Mononuclear cell (primary cell): ENCODE results near the gene EFNA3. TPM values are rescaled to one million over a fixed set of nuclear protein-coding genes. Genes with fewer than 3 reads are reported as not detected.

Source experiments
- H3K27me3 ChIP-seq: 2 replicates; pipeline ENCODE4 v1.6.0; 2011; ENCODE audit warnings: low read length, control low read depth; ENCODE audit not compliant: insufficient read depth
- H3K4me1 ChIP-seq: 2 replicates; pipeline ENCODE4 v1.5.1; 2011; ENCODE audit warnings: mild to moderate bottlenecking, low read length, control low read depth; ENCODE audit not compliant: insufficient read depth
- H3K4me3 ChIP-seq: 2 replicates; pipeline ENCODE4 v1.5.1; 2011; ENCODE audit warnings: mild to moderate bottlenecking, low read length, moderate library complexity
- H3K9me3 ChIP-seq: 2 replicates; pipeline ENCODE4 v1.5.1; 2011; ENCODE audit warnings: low read depth, mild to moderate bottlenecking, control low read depth, low read length
- total RNA-seq: library from RNA; depleted of rRNA; stranded (reverse); fragments of >200 nt; gene quantifications from one replicate; pipeline ENCODE4 v1.2.3, GENCODE V29; 2012

The EFNA3 gene
- total RNA-seq, 1 donor: 0.21 TPM

DNA sequence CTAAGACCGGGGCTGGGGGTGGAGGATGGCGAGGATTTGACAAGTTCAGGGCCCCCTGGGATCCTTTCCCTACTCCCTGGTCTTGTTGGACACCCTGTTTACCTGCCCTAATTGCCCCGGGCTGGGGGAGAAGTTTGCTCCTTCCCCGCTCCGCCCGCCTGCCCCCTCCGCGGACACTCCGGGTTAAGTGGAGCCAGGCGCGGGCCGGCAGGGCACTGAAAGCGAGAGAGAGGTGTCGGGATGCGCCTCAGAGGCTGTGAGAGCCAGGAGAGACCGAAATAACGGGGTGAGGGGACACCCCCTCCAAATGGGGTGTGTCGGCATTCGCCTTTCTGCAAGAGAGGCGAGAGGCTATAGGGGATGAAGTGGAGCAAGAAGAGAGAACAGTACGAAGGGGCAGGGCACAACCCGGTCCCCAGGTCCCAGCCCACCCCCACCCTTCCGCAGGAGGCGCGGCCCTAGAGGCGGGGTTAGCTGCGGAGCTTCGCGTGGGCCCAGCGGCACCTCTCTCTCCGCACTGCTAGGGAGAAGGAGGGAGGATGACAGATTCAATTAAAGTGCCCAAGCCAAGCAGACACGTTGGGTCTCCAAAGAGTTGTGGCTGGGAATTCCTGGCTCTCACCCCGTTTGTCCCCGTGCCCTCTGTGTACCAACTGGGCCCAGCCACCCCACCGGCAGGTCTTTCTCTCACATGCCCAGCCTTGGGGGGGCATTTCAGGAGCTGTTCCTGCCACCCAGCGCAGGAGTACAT is 3.8 kb downstream of the EFNA3 start:
- Histone ChIP-seq H3K9me3 (no peaks in the 10 kb centered on the region), H3K4me3 (no peak overlapping the region), H3K4me1 (peaks cover 76% of the 10 kb centered on the region), H3K27me3 (peaks cover 58% of the 10 kb centered on the region)

DNA sequence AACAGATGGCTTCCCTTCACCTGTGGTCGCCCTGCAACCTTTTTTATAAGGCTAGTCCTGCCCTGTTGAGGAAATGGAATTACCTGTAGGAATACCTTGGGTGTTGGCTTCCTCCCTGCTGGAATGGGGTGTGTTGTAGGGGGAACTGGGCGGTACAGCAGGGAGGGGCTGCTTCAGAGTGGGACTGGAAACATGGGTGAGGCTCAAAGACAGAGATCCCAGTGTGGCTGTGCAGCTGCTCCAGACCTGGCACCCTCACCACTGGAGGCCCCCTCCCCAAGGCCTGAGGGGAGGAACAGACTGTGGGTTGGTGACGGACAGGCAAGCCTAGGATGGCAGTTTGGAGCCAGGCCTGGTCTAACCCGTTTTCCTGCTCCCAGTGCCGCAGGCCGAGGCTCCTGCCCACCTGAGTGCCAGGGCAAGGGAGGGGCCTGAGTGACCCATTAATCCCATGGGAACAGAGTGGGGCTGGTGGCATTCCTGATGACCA is 4.5 kb downstream of the EFNA3 start:
- Histone ChIP-seq H3K27me3 (peaks cover 54% of the 10 kb centered on the region), H3K4me1 (peaks cover 76% of the 10 kb centered on the region), H3K4me3 (no peak overlapping the region)

DNA sequence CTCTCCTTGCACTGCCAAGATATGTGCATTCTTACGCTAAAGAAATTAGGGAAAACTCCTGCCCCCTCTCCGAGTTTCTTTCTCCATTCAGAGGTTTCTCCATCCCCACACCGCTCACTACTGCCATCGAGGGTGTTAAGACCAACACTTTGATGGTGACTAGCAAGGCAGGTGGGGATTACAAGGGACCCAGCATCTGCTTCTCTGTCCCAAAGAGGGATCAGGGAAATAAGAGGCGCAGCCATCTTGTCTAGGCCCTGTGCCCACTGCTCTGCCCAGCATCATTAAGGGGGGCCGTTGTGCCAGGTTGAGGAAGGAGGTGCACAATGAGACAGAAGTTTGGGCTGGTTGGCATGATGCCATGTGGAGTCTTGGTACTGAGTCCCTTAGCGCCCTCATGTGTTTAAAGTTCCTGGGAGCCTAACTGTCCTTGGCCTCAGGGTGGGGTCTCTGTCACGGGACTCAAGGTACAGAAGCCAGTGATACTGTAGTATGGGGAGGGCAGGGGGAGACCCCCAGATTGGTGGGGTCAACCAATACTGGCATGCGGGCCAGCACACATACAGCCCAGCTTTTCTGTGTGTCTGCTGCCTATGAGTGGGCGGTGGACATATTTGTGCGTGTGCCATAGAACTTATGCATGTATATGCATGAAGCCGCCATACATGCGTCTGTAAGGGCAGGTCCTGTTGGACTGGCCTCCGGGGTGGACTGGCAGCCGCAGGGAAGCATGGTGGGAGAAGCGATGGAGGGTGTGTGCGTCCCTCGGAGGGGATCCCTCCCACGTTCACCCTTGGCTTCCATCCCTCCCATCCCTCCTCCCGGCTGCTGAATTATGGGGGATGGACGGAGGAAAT is 5.5 kb downstream of the EFNA3 start:
- Histone ChIP-seq H3K4me3 (no peak overlapping the region), H3K27me3 (peaks cover 48% of the 10 kb centered on the region), H3K9me3 (no peaks in the 10 kb centered on the region), H3K4me1 (peaks cover 68% of the 10 kb centered on the region)

More for the DNA sequence above, 4.5 kb downstream of the EFNA3 start:
- no peaks in the 10 kb centered on the region for H3K9me3 ChIP-seq

DNA sequence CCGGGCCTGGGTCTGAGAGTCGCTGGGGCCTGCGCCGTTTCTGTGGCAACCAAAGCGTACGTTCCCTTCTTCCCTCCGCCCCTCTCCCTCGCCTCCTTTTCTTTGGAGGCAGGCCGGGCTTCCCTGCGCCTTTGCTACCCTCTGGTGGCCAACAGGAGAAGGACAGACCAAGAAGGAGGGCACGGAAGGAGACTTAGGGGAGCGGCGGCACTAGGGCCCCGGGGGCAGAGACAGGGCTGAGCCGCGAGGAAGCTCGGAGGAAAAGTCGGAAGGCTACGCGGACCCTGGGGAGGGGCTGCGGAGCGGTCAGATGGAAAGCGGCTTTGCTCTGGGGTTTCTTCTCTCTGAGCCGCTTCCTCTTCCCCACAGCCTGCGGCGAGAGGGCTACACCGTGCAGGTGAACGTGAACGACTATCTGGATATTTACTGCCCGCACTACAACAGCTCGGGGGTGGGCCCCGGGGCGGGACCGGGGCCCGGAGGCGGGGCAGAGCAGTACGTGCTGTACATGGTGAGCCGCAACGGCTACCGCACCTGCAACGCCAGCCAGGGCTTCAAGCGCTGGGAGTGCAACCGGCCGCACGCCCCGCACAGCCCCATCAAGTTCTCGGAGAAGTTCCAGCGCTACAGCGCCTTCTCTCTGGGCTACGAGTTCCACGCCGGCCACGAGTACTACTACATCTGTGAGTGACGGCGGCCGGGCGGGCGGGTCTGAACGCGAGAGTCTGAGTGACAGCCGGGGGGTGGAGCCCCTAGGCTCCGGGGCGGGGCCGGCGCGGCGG is 6.3 kb downstream of the EFNA3 start:
- Histone ChIP-seq H3K4me1 (peaks cover 60% of the 10 kb centered on the region), H3K27me3 (peaks cover 40% of the 10 kb centered on the region), H3K4me3 (peak overlapping the region; percentile 73), H3K9me3 (no peaks in the 10 kb centered on the region)

DNA sequence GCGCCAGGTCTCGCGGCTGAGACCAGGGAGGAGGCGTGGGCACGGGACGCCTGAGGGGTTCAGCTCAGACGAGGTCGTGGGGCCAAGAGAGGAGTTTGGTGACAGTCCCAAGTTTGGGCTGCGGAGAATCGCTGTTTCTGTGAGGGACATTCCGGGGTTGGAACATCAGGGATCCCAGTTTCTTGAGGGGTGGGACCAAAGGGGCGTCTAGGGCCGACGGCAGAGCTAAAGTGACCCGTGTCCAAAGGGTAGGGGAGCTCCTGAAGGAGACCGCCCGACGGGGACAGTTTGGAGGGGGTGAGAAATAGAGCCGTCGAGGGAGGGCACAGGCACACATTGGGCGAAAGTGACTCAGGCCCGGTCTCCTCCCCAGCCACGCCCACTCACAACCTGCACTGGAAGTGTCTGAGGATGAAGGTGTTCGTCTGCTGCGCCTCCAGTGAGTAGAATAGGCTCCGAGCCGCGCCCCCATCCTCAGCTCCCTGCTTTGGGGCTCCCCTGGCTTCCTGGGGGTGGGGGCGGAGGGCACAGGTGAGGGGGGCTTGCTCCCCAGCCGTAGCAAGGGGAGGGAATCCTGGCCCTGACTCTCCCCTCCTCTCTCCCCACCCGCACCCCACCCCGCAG is 7.0 kb downstream of the EFNA3 start:
- H3K4me3 ChIP-seq: peak overlapping the region; percentile 73
- no peaks in the 10 kb centered on the region for H3K9me3 ChIP-seq
- H3K27me3 ChIP-seq: peaks cover 34% of the 10 kb centered on the region
- peaks cover 53% of the 10 kb centered on the region for H3K4me1 ChIP-seq

DNA sequence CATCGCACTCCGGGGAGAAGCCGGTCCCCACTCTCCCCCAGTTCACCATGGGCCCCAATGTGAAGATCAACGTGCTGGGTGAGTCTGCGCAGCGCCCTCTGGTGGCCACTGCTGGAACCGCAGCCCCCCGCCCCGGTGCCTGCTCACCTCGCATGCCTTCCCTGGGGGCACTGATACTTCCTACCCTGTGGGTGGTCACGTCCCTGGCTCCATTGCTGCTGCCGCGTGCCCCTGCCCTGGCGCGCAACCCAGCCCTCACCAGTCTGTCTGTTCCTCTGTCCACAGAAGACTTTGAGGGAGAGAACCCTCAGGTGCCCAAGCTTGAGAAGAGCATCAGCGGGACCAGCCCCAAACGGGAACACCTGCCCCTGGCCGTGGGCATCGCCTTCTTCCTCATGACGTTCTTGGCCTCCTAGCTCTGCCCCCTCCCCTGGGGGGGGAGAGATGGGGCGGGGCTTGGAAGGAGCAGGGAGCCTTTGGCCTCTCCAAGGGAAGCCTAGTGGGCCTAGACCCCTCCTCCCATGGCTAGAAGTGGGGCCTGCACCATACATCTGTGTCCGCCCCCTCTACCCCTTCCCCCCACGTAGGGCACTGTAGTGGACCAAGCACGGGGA is 7.6 kb downstream of the EFNA3 start:
- H3K4me1 ChIP-seq: peaks cover 47% of the 10 kb centered on the region
- no peak overlapping the region for H3K4me3 ChIP-seq

DNA sequence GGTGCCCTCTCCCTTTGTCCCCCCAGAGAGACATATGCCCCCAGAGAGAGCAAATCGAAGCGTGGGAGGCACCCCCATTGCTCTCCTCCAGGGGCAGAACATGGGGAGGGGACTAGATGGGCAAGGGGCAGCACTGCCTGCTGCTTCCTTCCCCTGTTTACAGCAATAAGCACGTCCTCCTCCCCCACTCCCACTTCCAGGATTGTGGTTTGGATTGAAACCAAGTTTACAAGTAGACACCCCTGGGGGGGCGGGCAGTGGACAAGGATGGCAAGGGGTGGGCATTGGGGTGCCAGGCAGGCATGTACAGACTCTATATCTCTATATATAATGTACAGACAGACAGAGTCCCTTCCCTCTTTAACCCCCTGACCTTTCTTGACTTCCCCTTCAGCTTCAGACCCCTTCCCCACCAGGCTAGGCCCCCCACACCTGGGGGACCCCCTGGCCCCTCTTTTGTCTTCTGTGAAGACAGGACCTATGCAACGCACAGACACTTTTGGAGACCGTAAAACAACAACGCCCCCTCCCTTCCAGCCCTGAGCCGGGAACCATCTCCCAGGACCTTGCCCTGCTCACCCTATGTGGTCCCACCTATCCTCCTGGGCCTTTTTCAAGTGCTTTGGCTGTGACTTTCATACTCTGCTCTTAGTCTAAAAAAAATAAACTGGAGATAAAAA is 8.4 kb downstream of the EFNA3 start:
- H3K27me3 ChIP-seq: peaks cover 22% of the 10 kb centered on the region
- no peak overlapping the region for H3K4me3 ChIP-seq
- peaks cover 39% of the 10 kb centered on the region for H3K4me1 ChIP-seq
- no peaks in the 10 kb centered on the region for H3K9me3 ChIP-seq

More for the DNA sequence above, 7.6 kb downstream of the EFNA3 start:
- Histone ChIP-seq H3K9me3 (no peaks in the 10 kb centered on the region), H3K27me3 (peaks cover 28% of the 10 kb centered on the region)

DNA sequence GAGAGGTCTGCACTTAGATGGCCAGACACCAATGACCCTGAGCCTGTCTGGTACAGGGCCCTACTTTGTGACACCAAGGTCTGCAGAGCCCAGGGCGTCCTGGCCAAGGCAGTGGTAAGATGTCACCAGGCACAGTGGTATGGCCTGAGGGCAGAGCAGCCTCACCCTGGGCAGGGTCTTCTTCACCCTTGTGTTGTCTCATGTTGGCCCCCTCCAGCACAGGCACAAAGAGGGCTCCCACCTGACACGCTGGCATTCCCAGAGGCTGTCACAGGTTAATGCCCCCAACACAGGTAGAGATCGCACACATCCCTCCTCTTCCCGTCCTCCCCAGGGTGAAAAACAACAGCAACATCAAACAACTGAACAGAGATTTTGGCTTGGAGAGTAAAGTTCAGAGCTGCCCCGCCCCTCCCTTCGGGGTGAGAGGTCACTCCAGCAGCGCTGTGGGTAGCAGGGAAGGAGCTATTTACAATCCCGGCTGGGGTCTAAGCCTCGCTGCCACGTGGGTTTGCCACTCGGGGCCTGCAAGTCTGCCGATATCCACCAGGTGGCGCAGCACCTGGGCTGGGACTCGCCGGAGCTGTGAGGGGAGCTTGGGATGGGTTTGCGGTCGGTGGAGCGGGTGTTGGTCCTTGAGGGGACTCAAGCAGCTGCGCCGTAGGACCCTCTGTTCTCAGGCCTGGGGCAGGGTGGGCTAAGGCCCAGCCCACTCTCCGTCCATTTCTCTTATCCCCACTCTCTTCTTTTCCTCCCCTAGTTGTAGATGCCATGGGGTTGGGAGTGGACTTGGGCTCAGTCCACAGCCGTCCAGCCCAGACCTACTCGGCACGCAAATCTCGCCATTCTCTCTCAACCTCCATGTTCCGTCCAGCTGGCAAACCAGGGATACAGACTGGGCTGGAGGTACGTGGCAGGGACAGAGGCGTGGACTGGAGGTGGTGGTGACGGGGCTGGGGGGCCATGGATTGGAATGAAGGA is 12.7 kb downstream of the EFNA3 start:
- Histone ChIP-seq H3K9me3 (no peaks in the 10 kb centered on the region), H3K27me3 (peaks cover 4% of the 10 kb centered on the region), H3K4me1 (peaks cover 5% of the 10 kb centered on the region), H3K4me3 (no peak overlapping the region)

DNA sequence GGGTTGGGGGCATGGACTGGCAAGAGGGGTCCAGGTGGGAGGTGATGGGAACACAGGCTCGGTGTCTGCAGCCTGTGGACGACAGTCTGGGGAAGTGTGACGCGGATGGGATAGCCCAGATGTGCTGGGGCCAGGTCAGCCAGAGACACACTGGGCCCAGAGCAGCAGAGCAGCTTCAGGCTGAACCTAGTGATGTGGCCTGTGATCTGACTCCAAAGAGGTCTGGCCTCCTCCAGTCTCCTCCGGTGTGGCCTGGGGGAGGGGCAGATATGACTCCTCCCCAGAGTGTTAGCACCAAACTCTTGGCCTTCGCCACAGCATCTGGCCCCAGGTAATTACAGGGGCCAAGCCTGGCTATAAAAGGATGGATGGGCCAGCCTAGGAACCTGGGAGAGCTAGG is 13.5 kb downstream of the EFNA3 start:
- Histone ChIP-seq H3K4me1 (no peaks in the 10 kb centered on the region), H3K4me3 (no peak overlapping the region), H3K9me3 (no peaks in the 10 kb centered on the region), H3K27me3 (peaks cover 4% of the 10 kb centered on the region)

DNA sequence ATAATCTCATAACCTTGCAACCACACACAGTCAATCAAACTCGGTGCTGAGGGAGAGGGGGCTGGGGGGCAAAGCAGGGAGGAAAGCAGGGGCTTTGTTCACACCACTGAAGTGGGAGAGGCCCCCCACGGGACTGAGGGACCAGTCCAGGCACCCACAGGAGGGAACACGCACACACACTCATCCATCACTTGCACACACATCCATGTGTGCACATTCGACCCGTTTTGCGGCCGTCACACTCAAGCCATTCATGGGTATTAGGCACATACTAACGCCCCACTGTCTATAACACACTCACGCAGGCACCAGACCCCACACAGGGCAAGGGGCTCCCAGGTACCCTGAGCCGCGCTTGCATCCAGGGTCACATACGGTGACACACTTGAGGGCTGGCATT is 14.0 kb downstream of the EFNA3 start:
- no peaks in the 10 kb centered on the region for H3K9me3 ChIP-seq
- H3K4me3 ChIP-seq: no peak overlapping the region
- peaks cover 4% of the 10 kb centered on the region for H3K27me3 ChIP-seq
- no peaks in the 10 kb centered on the region for H3K4me1 ChIP-seq

DNA sequence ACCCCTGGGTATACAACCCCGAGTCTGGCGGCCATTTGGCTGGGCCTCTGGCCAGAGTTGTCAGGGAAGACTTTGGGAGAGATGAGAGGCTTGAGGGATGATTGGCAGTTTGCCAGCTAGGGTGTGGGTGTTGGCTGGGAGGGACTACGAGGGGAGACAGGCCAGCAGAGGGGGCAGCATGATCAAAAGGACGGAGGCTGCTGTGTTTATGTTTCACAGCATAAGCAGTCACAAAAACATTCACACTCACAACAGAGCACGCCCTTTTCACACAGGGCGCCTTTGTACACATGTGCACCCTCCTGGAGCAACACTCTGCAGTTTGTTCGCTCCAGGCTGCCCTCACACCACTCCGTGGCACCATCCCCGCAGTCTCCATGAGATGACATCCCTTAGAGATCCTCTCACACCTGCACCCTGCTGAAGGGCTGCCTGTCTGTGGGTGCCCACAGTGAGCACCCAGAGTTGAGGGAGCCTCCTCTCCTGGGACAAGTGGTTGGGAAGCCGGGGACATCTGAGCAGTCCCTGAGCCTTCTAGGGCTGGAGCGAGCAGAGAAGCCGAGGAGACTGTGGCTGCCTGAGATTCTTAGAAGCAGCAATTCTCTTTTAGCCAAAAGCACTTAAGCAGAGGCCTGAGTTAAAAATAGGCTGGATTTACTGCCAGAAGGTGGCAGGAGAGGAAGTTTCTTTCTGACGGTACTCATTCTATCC is 15.4 kb downstream of the EFNA3 start:
- peaks cover 4% of the 10 kb centered on the region for H3K27me3 ChIP-seq
- H3K4me3 ChIP-seq: no peak overlapping the region
- H3K4me1 ChIP-seq: no peaks in the 10 kb centered on the region
- H3K9me3 ChIP-seq: no peaks in the 10 kb centered on the region

DNA sequence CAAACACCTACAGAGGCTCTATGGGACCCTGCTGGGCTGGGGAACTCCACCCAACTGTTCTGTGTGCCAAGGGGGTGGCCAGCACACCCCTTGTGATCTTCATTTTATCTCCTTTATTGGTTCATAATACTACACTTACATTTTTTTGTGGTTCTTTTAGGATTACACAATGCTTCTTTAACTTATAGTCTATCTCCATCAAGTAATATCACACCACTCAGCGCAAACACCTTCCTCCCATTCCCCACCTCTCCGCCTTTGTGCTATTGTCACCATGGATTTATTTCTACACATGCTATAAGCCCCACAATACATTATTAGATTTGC is 15.9 kb downstream of the EFNA3 start:
- no peak overlapping the region for H3K4me3 ChIP-seq
- no peaks in the 10 kb centered on the region for H3K9me3 ChIP-seq
- peaks cover 4% of the 10 kb centered on the region for H3K27me3 ChIP-seq
- no peaks in the 10 kb centered on the region for H3K4me1 ChIP-seq
